Sigmoid colon (tissue), 7 donors: ENCODE results near the gene TLR9. TPM values are rescaled to one million over a fixed set of nuclear protein-coding genes. Genes with fewer than 3 reads are reported as not detected.

ENCODE experiments used
- DNase-seq: peaks from one replicate; pipeline ENCODE4 v3.0.0-alpha.2; 2019
- H3K27ac ChIP-seq, 4 donors: fragments of 200-600 bp; sonication (generic); one replicate each; pipeline ENCODE4 v1.5.1; 2016 to 2019; ENCODE audit warnings: mild to moderate bottlenecking in 1 of 4
- H3K27me3 ChIP-seq, 3 donors: fragments of 200-600 bp; sonication (generic); one replicate each; pipeline ENCODE4 v1.5.1; 2019; ENCODE audit warnings: mild to moderate bottlenecking in 1 of 3
- H3K36me3 ChIP-seq, 4 donors: fragments of 200-600 bp; sonication (generic); one replicate each; pipeline ENCODE4 v1.5.1; 2016 to 2019
- H3K4me1 ChIP-seq, 4 donors: fragments of 200-600 bp; sonication (generic); one replicate each; pipeline ENCODE4 v1.5.1; 2017 to 2019
- H3K4me3 ChIP-seq, 4 donors: fragments of 200-600 bp; sonication (generic); one replicate each; pipeline ENCODE4 v1.5.1; 2017 to 2019; ENCODE audit warnings: mild to moderate bottlenecking in 2 of 4, moderate library complexity in 1 of 4
- H3K9me3 ChIP-seq, 4 donors: fragments of 200-600 bp in 3 of 4; sonication (generic) in 3 of 4; one replicate each; pipeline versions ENCODE4 v1.5.1 to v1.6.1; 2013 to 2019
- EP300 ChIP-seq, 4 donors: sonication (generic); formaldehyde crosslinking; IDR thresholded peaks; one replicate each; pipeline ENCODE4 v1.6.1; 2017; ENCODE audit warnings: antibody characterized with exemption in 4 of 4
- POLR2A ChIP-seq, 2 donors: fragments of 450-650 bp; IDR thresholded peaks; one replicate each; pipeline ENCODE4 v1.6.1; 2016; ENCODE audit warnings: antibody characterized with exemption in 2 of 2, mild to moderate bottlenecking in 2 of 2, moderate library complexity in 2 of 2
- POLR2AphosphoS5 ChIP-seq, 4 donors: sonication (generic); formaldehyde crosslinking; IDR thresholded peaks; one replicate each; pipeline ENCODE4 v1.6.1; 2017; ENCODE audit warnings: antibody characterized with exemption in 4 of 4
- WGBS, 2 donors: extraction: QIAGEN DNeasy Blood & Tissue Kit; methylation state at CpG; one replicate each; pipeline ENCODE4 v1.1.7; 2013; 5-methylcytosine and 5-hydroxymethylcytosine counted together
- intact Hi-C: fragments of 100-400 bp; cut with DNase I; formaldehyde crosslinking; loops from one replicate; pipeline ENCODE4 v1.15.1; 2023
- polyA plus RNA-seq, 3 donors: library from polyadenylated mRNA; stranded (reverse); fragments of 200-250 nt; gene quantifications; one replicate each; pipeline ENCODE4 v1.2.3, GENCODE V29; 2013
- total RNA-seq, 4 donors: library from RNA; depleted of rRNA; stranded (reverse); fragments of >200 nt; gene quantifications; one replicate each; pipeline ENCODE4 v1.1.0, GENCODE V29; 2016
- TF ChIP-seq, protein P1 (sequence below), 4 experiments: fragments of 450-650 bp in 3 of 4; fragments of 200-600 bp in 1 of 4; IDR thresholded peaks; one replicate each; pipeline ENCODE4 v1.5.1; 2016 to 2019; ENCODE audit warnings: antibody characterized with exemption in 4 of 4, mild to moderate bottlenecking in 3 of 4, moderate library complexity in 2 of 4
- donor health status: healthy with polysubstance abuse.
- donor health status: Bipolar disorder and iron deficiency.
- donor health status: healthy.

TLR9 gene
- total and polyA plus RNA-seq, 7 donors, result 0.54 to 0.98 (median 0.55) TPM; not detected in 4

- H3K27me3 ChIP-seq, result no peaks in the 10 kb centered on the region
- WGBS, 2 donors, result 96 to 97% methylated on average over 13 of the region's 13 CpGs
- peaks cover 26 to 72% (median 40%) of the 10 kb centered on the region in 4 donors for H3K36me3 ChIP-seq
- H3K9me3 ChIP-seq, result no peaks in the 10 kb centered on the region
- no peak overlapping the region for H3K4me3 ChIP-seq
- peaks cover 0 to 30% (median 17%) of the 10 kb centered on the region in 4 donors for H3K4me1 ChIP-seq
- no peak overlapping the region for H3K27ac ChIP-seq
- intact Hi-C loops, result no loop called here
- no peak for TF ChIP-seq POLR2A (IDR thresholded peaks at IDR 0.05)
- TF ChIP-seq, protein P1, sequence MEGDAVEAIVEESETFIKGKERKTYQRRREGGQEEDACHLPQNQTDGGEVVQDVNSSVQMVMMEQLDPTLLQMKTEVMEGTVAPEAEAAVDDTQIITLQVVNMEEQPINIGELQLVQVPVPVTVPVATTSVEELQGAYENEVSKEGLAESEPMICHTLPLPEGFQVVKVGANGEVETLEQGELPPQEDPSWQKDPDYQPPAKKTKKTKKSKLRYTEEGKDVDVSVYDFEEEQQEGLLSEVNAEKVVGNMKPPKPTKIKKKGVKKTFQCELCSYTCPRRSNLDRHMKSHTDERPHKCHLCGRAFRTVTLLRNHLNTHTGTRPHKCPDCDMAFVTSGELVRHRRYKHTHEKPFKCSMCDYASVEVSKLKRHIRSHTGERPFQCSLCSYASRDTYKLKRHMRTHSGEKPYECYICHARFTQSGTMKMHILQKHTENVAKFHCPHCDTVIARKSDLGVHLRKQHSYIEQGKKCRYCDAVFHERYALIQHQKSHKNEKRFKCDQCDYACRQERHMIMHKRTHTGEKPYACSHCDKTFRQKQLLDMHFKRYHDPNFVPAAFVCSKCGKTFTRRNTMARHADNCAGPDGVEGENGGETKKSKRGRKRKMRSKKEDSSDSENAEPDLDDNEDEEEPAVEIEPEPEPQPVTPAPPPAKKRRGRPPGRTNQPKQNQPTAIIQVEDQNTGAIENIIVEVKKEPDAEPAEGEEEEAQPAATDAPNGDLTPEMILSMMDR (IDR thresholded peaks at IDR 0.05), result no peak
- no peak for TF ChIP-seq POLR2AphosphoS5 (IDR thresholded peaks at IDR 0.05)
- TF ChIP-seq EP300 (IDR thresholded peaks at IDR 0.05), result no peak
- no peak for DNase-seq
Measured at GRCh38 chr3:52229656-52230055, 4.2 kb upstream of the TLR9 start.

DNA sequence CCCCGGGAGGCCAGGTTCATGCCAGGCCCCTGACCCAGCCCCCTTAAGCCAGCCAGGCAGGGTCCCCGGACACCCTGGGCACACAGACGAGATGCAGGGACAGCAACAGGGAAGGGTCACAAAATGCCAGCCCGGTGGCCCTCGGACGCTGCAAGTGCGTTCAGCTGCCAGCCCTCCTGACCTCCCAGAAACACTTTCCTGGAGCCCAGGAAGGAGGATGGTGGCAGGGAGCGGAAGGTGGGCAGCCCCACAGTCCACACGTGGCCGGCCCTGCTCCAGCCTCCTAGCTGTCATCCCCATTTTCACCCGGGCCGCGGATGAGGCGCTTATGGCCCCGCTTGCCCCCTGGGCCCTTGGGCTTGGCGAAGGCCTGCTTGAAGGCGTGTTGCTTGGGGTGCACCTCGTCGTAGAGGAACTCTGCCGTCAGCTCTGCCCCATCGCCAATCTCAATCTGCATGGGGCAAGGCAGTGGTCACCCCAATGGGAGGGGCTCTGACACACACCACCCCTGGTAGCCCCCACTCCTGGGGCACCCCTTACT, 3.4 kb upstream of the TLR9 start:
- no peak for DNase-seq
- intact Hi-C loops, result no loop called here
- Histone ChIP-seq H3K36me3 (peaks cover 26 to 63% (median 38%) of the 10 kb centered on the region in 4 donors), H3K27me3 (no peaks in the 10 kb centered on the region), H3K4me1 (peaks cover 0 to 22% (median 13%) of the 10 kb centered on the region in 4 donors), H3K4me3 (no peak overlapping the region), H3K9me3 (no peaks in the 10 kb centered on the region), H3K27ac (no peak overlapping the region)
- TF ChIP-seq, protein P1 (IDR thresholded peaks at IDR 0.05), result no peak
- TF ChIP-seq POLR2AphosphoS5 (IDR thresholded peaks at IDR 0.05), result no peak
- TF ChIP-seq POLR2A (IDR thresholded peaks at IDR 0.05), result no peak
- no peak for TF ChIP-seq EP300 (IDR thresholded peaks at IDR 0.05)
- WGBS, 2 donors, result 93 to 95% methylated on average over 21 of the region's 21 CpGs

DNA sequence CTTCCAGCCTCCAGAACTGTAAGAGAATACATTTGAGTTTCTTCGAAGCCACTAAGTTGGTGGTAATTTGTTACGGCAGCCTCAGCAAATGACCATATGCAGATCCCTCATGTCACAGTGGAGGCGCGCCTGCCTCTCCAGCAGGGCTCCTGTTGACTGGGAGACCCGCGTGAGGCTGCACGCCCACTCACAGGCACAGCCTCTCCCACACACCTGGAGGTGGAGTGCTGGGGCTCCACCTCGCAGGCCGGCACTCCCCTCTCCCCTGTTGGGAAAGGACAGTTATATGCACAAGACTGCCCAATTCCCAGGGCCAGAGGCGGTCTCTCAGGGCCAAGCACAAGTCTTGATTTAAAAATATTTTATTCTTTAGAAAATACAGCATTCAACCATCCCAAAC, 2.8 kb upstream of the TLR9 start:
- Histone ChIP-seq H3K4me1 (peaks cover 0 to 18% (median 13%) of the 10 kb centered on the region in 4 donors), H3K27me3 (no peaks in the 10 kb centered on the region), H3K36me3 (peaks cover 26 to 58% (median 38%) of the 10 kb centered on the region in 4 donors), H3K4me3 (no peak overlapping the region), H3K9me3 (no peaks in the 10 kb centered on the region), H3K27ac (no peak overlapping the region)
- intact Hi-C loops, result no loop called here
- no peak for TF ChIP-seq POLR2AphosphoS5 (IDR thresholded peaks at IDR 0.05)
- TF ChIP-seq POLR2A (IDR thresholded peaks at IDR 0.05), result no peak
- no peak for TF ChIP-seq EP300 (IDR thresholded peaks at IDR 0.05)
- TF ChIP-seq, protein P1 (IDR thresholded peaks at IDR 0.05), result no peak
- WGBS, 2 donors, result 85 to 88% methylated on average over 10 of the region's 10 CpGs
- no peak for DNase-seq

- Histone ChIP-seq H3K4me1 (peaks cover 0 to 13% (median 10%) of the 10 kb centered on the region in 4 donors), H3K27ac (no peak overlapping the region), H3K36me3 (peaks cover 26 to 57% (median 38%) of the 10 kb centered on the region in 4 donors), H3K4me3 (no peak overlapping the region), H3K9me3 (no peaks in the 10 kb centered on the region), H3K27me3 (no peaks in the 10 kb centered on the region)
- TF ChIP-seq POLR2AphosphoS5 (IDR thresholded peaks at IDR 0.05), result no peak
- TF ChIP-seq, protein P1 (IDR thresholded peaks at IDR 0.05), result no peak
- intact Hi-C loops, result no loop called here
- DNase-seq, result no peak
- WGBS, 2 donors, result 88 to 90% methylated on average over 7 of the region's 7 CpGs
Measured at GRCh38 chr3:52227766-52228165, 2.3 kb upstream of the TLR9 start.

- 90 to 91% methylated on average over 4 of the region's 4 CpGs for WGBS, 2 donors
- H3K4me1 ChIP-seq, result peaks cover 0 to 9% (median 6%) of the 10 kb centered on the region in 4 donors
- intact Hi-C loops, result no loop called here
- TF ChIP-seq, protein P1 (IDR thresholded peaks at IDR 0.05), result no peak
- TF ChIP-seq EP300 (IDR thresholded peaks at IDR 0.05) (no peak), POLR2A (IDR thresholded peaks at IDR 0.05) (no peak), POLR2AphosphoS5 (IDR thresholded peaks at IDR 0.05) (no peak)
- no peaks in the 10 kb centered on the region for H3K27me3 ChIP-seq
- peaks cover 26 to 50% (median 36%) of the 10 kb centered on the region in 4 donors for H3K36me3 ChIP-seq
- no peaks in the 10 kb centered on the region for H3K9me3 ChIP-seq
- no peak overlapping the region for H3K4me3 ChIP-seq
- DNase-seq, result no peak
- no peak overlapping the region for H3K27ac ChIP-seq
Measured at GRCh38 chr3:52227117-52227516, 1.7 kb upstream of the TLR9 start.
